GM12864 (cell line): ENCODE data around the gene PRSS53.

Experiments used
- DNase-seq: peaks from one replicate; pipeline ENCODE4 v3.0.0-alpha.2; 2011; ENCODE audit warnings: low read depth
- H3K4me3 ChIP-seq: 2 replicates; pipeline ENCODE4 v1.5.1; 2011; ENCODE audit warnings: mild to moderate bottlenecking, low read depth, low read length, control low read depth
- CTCF ChIP-seq: IDR thresholded peaks from 2 replicates; pipeline ENCODE4 v1.5.1; 2011; ENCODE audit warnings: low read depth, mild to moderate bottlenecking, moderate library complexity, low read length, control low read depth, inconsistent platforms; ENCODE audit errors: missing control alignments

The PRSS53 gene

GRCh38 chr16:31080035-31080629, 8.6 kb downstream of the PRSS53 start:
- TF ChIP-seq CTCF: no peak
- H3K4me3 ChIP-seq: no peak overlapping the region
- no peak for DNase-seq

- DNase-seq: no peak
- no peak for TF ChIP-seq CTCF
Measured at GRCh38 chr16:31079342-31079944, 9.3 kb downstream of the PRSS53 start.

GRCh38 chr16:31078597-31079341, 10.0 kb downstream of the PRSS53 start:
- no peak for TF ChIP-seq CTCF
- DNase-seq: no peak
- no peak overlapping the region for H3K4me3 ChIP-seq

More at GRCh38 chr16:31079342-31079944, 9.3 kb downstream of the PRSS53 start:
- no peak overlapping the region for H3K4me3 ChIP-seq

GRCh38 chr16:31077592-31078396, 10.9 kb downstream of the PRSS53 start:
- H3K4me3 ChIP-seq: no peak overlapping the region
- no peak for DNase-seq
- no peak for TF ChIP-seq CTCF

- no peak for TF ChIP-seq CTCF
- no peak overlapping the region for H3K4me3 ChIP-seq
- DNase-seq: no peak
Measured at GRCh38 chr16:31077024-31077423, 11.7 kb downstream of the PRSS53 start.

- H3K4me3 ChIP-seq: no peak overlapping the region
- no peak for DNase-seq
- TF ChIP-seq CTCF: no peak
Measured at GRCh38 chr16:31076319-31076718, 12.4 kb downstream of the PRSS53 start.
